RPMI7951 (cell line): ENCODE results near the gene RBM28. TPM values are rescaled to one million over a fixed set of nuclear protein-coding genes. Genes with fewer than 3 reads are reported as not detected.
A peak's percentile ranks its signal among the peaks of the same experiment; 100 is the strongest.

Source experiments
- DNase-seq: peaks from one replicate; pipeline ENCODE4 v3.0.0-alpha.2; 2012; ENCODE audit warnings: low read depth
- total RNA-seq: library from RNA; depleted of rRNA; stranded (reverse); fragments of >200 nt; shearing (Covaris generic); gene quantifications from 2 replicates; pipeline ENCODE4 v1.2.3, GENCODE V29; 2014

RBM28 gene
- total RNA-seq, 1 experiment from 2014 or later = 11.8 TPM

- DNase-seq = no peak
Observed at GRCh38 chr7:128374041-128374440, 30.3 kb upstream of the RBM28 start.

GRCh38 chr7:128373606-128374005 lies 29.9 kb upstream of the RBM28 start:
- no peak for DNase-seq

GRCh38 chr7:128370491-128370890 lies 26.8 kb upstream of the RBM28 start:
- DNase-seq = no peak

GRCh38 chr7:128366986-128367385 lies 23.3 kb upstream of the RBM28 start:
- DNase-seq = no peak

GRCh38 chr7:128366300-128366699 lies 22.6 kb upstream of the RBM28 start:
- DNase-seq = no peak

GRCh38 chr7:128365432-128365831 lies 21.7 kb upstream of the RBM28 start:
- no peak for DNase-seq

GRCh38 chr7:128364166-128364870 lies 20.6 kb upstream of the RBM28 start:
- DNase-seq = no peak

- DNase-seq = no peak
Observed at GRCh38 chr7:128363261-128363721, 19.6 kb upstream of the RBM28 start.

- DNase-seq = peak; percentile 40
Observed at GRCh38 chr7:128362670-128363069, 19.0 kb upstream of the RBM28 start.

- DNase-seq = no peak
Observed at GRCh38 chr7:128361411-128362379, 18.0 kb upstream of the RBM28 start, which contains the start of gene PRRT4. PRRT4 (minus strand) TSS chr7:128361690.

- no peak for DNase-seq
Observed at GRCh38 chr7:128360359-128360678, 16.6 kb upstream of the RBM28 start.

GRCh38 chr7:128359939-128360338 lies 16.2 kb upstream of the RBM28 start:
- DNase-seq = no peak

GRCh38 chr7:128359336-128359735 lies 15.6 kb upstream of the RBM28 start:
- DNase-seq = no peak

- DNase-seq = no peak
Observed at GRCh38 chr7:128358233-128358632, 14.5 kb upstream of the RBM28 start.

- no peak for DNase-seq
Observed at GRCh38 chr7:128357217-128357613, 13.5 kb upstream of the RBM28 start.

GRCh38 chr7:128356546-128357216 lies 13.0 kb upstream of the RBM28 start:
- no peak for DNase-seq

GRCh38 chr7:128353610-128354009 lies 9.9 kb upstream of the RBM28 start:
- DNase-seq = no peak

- no peak for DNase-seq
Observed at GRCh38 chr7:128353189-128353588, 9.5 kb upstream of the RBM28 start.

- no peak for DNase-seq
Observed at GRCh38 chr7:128352636-128353035, 8.9 kb upstream of the RBM28 start.

- no peak for DNase-seq
Observed at GRCh38 chr7:128352153-128352537, 8.4 kb upstream of the RBM28 start.

GRCh38 chr7:128351296-128352152 lies 7.8 kb upstream of the RBM28 start:
- no peak for DNase-seq
